SU-DHL-6 (cell line): ENCODE measurements around the gene ESR1.

Experiments
- CTCF ChIP-seq: fragments of 200-600 bp; sonication (generic); IDR thresholded peaks from one replicate; pipeline ENCODE4 v1.5.1; 2017; ENCODE audit warnings: antibody characterized with exemption, mild to moderate bottlenecking, low read length, moderate library complexity; ENCODE audit not compliant: insufficient read depth, poor library complexity, severe bottlenecking
- EZH2phosphoT487 ChIP-seq: fragments of 200-600 bp; sonication (generic), shearing (Covaris generic); conservative IDR thresholded peaks from 2 replicates; pipeline ENCODE4 v1.6.1; 2018; ENCODE audit warnings: mild to moderate bottlenecking, antibody characterized with exemption, low read length, moderate library complexity, mixed read lengths

DNA sequence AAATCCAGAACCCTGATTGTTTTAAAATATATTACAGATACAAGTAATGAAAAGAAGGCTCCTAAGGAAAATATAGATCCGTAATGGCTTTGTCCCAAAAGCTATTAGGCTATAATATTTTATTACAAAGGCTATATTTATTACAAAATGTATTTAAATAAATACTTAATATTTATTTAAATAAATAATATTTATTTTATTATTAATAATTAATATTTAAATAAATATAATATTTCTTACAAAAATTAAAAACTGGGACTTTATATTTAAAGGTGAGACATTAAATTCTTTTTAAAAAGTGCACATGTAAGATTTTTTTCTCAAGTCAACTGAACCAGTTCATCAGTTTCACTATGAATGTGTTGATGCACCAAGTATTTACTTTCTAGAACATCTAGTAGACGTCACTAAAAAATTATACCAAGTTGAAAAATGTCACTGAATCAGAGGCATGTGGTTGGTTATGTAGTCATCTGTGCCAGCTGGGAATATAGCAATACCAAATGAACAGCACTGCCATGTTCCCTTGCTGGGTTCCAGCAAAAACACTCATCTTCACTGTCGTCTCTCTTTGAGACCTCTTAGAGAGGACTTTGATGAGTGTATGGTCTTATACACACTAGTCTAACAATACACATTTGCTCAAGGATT is 278.9 kb downstream of the ESR1 start:
- TF ChIP-seq CTCF (no peak), EZH2phosphoT487 (no peak)
